HepG2 (cell line): Measurements from ENCODE around the gene SLC31A2. TPM values are rescaled to one million over a fixed set of nuclear protein-coding genes. Genes with fewer than 3 reads are reported as not detected.

Experiments used
- ATF7-NPFF ChIP-seq: sonication (generic); formaldehyde crosslinking; IDR thresholded peaks from 2 replicates; pipeline ENCODE4 v1.8.1; 2023; ENCODE audit warnings: mild to moderate bottlenecking, low read depth, missing genetic modification reagents, moderate library complexity
- DNMT1 ChIP-seq: sonication (generic); formaldehyde crosslinking; IDR thresholded peaks from 2 replicates; pipeline ENCODE4 v1.5.1; 2020; ENCODE audit warnings: mild to moderate bottlenecking, missing genetic modification reagents
- FLYWCH1 ChIP-seq: sonication (generic); formaldehyde crosslinking; IDR thresholded peaks from 2 replicates; pipeline ENCODE4 v1.8.1; 2023; ENCODE audit warnings: mild to moderate bottlenecking, missing genetic modification reagents
- HNRNPUL1 ChIP-seq: fragments of 200-400 bp; formaldehyde crosslinking; IDR thresholded peaks from 2 replicates; pipeline ENCODE4 v1.6.1; 2017; ENCODE audit warnings: low read depth, mild to moderate bottlenecking, low read length, moderate library complexity
- MEIS2 ChIP-seq: sonication (generic); formaldehyde crosslinking; IDR thresholded peaks from 2 replicates; pipeline ENCODE4 v1.9.0; 2021; ENCODE audit warnings: mild to moderate bottlenecking, missing genetic modification reagents
- NR2F1 ChIP-seq, 2 experiments: fragments of 450-650 bp in 1 of 2; formaldehyde crosslinking in 1 of 2; IDR thresholded peaks; 2 replicates each; pipeline versions ENCODE4 v1.5.0 to v1.6.1; 2016 to 2020; ENCODE audit warnings: mild to moderate bottlenecking in 1 of 2, missing compliant biosample characterization in 1 of 2, missing genetic modification reagents in 1 of 2, moderate library complexity in 1 of 2
- NRL ChIP-seq: sonication (generic); formaldehyde crosslinking; IDR thresholded peaks from 2 replicates; pipeline ENCODE4 v1.5.0; 2020; ENCODE audit warnings: missing genetic modification reagents, mild to moderate bottlenecking, moderate library complexity, borderline replicate concordance
- PITX1 ChIP-seq: sonication (generic); formaldehyde crosslinking; IDR thresholded peaks from 2 replicates; pipeline ENCODE4 v1.5.1; 2020; ENCODE audit warnings: mild to moderate bottlenecking, missing genetic modification reagents
- RERE ChIP-seq: IDR thresholded peaks from 2 replicates; pipeline ENCODE4 v1.6.1; 2016; ENCODE audit warnings: low read depth, missing genetic modification reagents, missing compliant biosample characterization
- SMARCC2 ChIP-seq: fragments of 450-650 bp; IDR thresholded peaks from 2 replicates; pipeline ENCODE4 v1.6.1; 2017; ENCODE audit warnings: antibody characterized with exemption, mild to moderate bottlenecking
- ZGPAT ChIP-seq: IDR thresholded peaks from 2 replicates; pipeline ENCODE4 v1.6.1; 2016; ENCODE audit warnings: mild to moderate bottlenecking
- ZMYM3 ChIP-seq: sonication (generic); formaldehyde crosslinking; IDR thresholded peaks from 2 replicates; pipeline ENCODE4 v1.5.1; 2020; ENCODE audit warnings: mild to moderate bottlenecking, missing genetic modification reagents
- ZNF12 ChIP-seq: sonication (generic); formaldehyde crosslinking; IDR thresholded peaks from 2 replicates; pipeline ENCODE4 v1.5.0; 2020; ENCODE audit warnings: missing genetic modification reagents
- ZNF124 ChIP-seq: sonication (generic); formaldehyde crosslinking; IDR thresholded peaks from 2 replicates; pipeline ENCODE4 v1.4.0; 2020; ENCODE audit warnings: missing genetic modification reagents
- ZNF496 ChIP-seq: sonication (generic); formaldehyde crosslinking; IDR thresholded peaks from 2 replicates; pipeline ENCODE4 v1.8.1; 2023; ENCODE audit warnings: mild to moderate bottlenecking, moderate library complexity, missing genetic modification reagents; ENCODE audit not compliant: insufficient replicate concordance
- ZNF879 ChIP-seq: sonication (generic); formaldehyde crosslinking; IDR thresholded peaks from 2 replicates; pipeline ENCODE4 v1.8.1; 2023; ENCODE audit warnings: missing genetic modification reagents
- polyA plus RNA-seq, 8 experiments: library from polyadenylated mRNA; depleted of rRNA in 3 of 8; stranded (reverse) in 7 of 8; unstranded in 1 of 8; fragments of >200 nt; fragmentation: Illumina TruSeq in 4 of 8; extraction: Trizol in 4 of 8; gene quantifications; 2 replicates each; pipeline versions ENCODE4 v1.2.1 to v1.2.3, GENCODE V29; 2011 to 2016; ENCODE audit warnings: low read depth in 4 of 8, missing spikeins in 1 of 8, mixed read lengths in 1 of 8; ENCODE audit not compliant: insufficient read depth in 1 of 8
- total RNA-seq, 5 experiments: library from RNA; depleted of rRNA; stranded (reverse); fragments of >200 nt; fragmentation: Illumina TruSeq; extraction: Trizol; gene quantifications; 2 replicates each; pipeline ENCODE4 v1.2.3, GENCODE V29; 2016; ENCODE audit warnings: low read depth in 1 of 5
- TF ChIP-seq, protein P1 (sequence below): sonication (generic); formaldehyde crosslinking; IDR thresholded peaks from 2 replicates; pipeline ENCODE4 v1.5.0; 2020; ENCODE audit warnings: missing genetic modification reagents, mild to moderate bottlenecking, borderline replicate concordance
- TF ChIP-seq, protein P2 (sequence below): sonication (generic); formaldehyde crosslinking; conservative IDR thresholded peaks from 2 replicates; pipeline ENCODE4 v1.4.0; 2020; ENCODE audit warnings: mild to moderate bottlenecking, missing genetic modification reagents, moderate library complexity

Gene SLC31A2
- total and polyA plus RNA-seq, 2 of the 13 experiments (the other 11 are each of a cell fraction or from before 2014, with no cell fraction given), result 9.3 to 10.2 TPM

DNA sequence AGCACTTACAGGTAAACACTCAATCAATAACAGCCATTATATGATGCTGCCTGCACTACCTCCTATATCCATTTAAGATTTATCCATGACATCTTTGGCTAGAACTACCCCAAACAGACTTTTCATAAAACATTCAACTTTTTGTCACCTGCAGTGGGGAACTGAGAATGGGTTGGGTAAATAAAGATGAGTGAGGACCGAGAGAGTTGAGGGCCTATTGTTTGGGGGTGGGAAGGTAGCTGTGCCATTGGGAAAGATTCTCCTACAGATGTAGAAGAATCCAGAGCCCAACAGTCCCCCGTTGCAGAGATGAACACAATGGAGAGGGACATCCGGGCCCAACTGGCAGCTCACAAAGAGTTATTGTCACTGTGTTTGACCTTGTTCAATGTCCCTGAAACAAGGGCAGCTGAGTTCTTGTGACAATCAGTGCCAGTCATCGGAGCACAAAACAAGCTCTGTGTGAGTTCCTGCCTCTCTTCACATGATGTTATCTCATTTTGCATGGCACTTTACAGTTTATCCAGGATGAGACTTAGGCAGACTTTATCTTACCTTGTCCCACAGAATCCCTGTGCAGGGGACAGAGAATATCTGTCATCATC is 11.5 kb upstream of the SLC31A2 start (continued):
- TF ChIP-seq RERE (CRISPR knock-in tag) (peak; percentile 67; the same call in 1 of the 2 replicates), PITX1 (peak; percentile 65; the same call in 1 of the 2 replicates), SMARCC2 (no peak), ATF7-NPFF (CRISPR knock-in tag) (no peak), ZNF124 (CRISPR knock-in tag) (no peak), FLYWCH1 (no peak), DNMT1 (CRISPR knock-in tag) (no peak), ZGPAT (peak; percentile 78), ZNF496 (no peak), ZNF879 (CRISPR knock-in tag) (no peak), NR2F1 (CRISPR knock-in tag; IDR thresholded peaks at IDR 0.05) (no peak), MEIS2 (CRISPR knock-in tag) (peak; percentile 77), ZMYM3 (CRISPR knock-in tag) (peak; percentile 70; the same call in 1 of the 2 replicates), HNRNPUL1 (no peak), NRL (no peak), ZNF12 (CRISPR knock-in tag) (peak; percentile 61; the same call in 1 of the 2 replicates)
- TF ChIP-seq, protein P1, sequence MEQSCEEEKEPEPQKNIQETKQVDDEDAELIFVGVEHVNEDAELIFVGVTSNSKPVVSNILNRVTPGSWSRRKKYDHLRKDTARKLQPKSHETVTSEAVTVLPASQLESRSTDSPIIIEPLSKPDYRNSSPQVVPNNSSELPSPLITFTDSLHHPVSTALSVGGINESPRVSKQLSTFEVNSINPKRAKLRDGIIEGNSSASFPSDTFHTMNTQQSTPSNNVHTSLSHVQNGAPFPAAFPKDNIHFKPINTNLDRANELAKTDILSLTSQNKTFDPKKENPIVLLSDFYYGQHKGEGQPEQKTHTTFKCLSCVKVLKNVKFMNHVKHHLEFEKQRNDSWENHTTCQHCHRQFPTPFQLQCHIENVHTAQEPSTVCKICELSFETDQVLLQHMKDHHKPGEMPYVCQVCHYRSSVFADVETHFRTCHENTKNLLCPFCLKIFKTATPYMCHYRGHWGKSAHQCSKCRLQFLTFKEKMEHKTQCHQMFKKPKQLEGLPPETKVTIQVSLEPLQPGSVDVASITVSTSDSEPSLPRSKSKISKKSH (CRISPR knock-in tag), result no peak
- TF ChIP-seq, protein P2, sequence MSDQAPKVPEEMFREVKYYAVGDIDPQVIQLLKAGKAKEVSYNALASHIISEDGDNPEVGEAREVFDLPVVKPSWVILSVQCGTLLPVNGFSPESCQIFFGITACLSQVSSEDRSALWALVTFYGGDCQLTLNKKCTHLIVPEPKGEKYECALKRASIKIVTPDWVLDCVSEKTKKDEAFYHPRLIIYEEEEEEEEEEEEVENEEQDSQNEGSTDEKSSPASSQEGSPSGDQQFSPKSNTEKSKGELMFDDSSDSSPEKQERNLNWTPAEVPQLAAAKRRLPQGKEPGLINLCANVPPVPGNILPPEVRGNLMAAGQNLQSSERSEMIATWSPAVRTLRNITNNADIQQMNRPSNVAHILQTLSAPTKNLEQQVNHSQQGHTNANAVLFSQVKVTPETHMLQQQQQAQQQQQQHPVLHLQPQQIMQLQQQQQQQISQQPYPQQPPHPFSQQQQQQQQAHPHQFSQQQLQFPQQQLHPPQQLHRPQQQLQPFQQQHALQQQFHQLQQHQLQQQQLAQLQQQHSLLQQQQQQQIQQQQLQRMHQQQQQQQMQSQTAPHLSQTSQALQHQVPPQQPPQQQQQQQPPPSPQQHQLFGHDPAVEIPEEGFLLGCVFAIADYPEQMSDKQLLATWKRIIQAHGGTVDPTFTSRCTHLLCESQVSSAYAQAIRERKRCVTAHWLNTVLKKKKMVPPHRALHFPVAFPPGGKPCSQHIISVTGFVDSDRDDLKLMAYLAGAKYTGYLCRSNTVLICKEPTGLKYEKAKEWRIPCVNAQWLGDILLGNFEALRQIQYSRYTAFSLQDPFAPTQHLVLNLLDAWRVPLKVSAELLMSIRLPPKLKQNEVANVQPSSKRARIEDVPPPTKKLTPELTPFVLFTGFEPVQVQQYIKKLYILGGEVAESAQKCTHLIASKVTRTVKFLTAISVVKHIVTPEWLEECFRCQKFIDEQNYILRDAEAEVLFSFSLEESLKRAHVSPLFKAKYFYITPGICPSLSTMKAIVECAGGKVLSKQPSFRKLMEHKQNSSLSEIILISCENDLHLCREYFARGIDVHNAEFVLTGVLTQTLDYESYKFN (CRISPR knock-in tag), result peak; percentile 68
